MM.1S (cell line): ENCODE data around the gene ZNF320.
"Not testable (repeated sequence)": the region's sequence is repeated elsewhere in the genome, so short reads cannot be mapped to it uniquely, and the experiment has no call there.

Experiments used
- DNase-seq: peaks from one replicate; pipeline ENCODE4 v3.0.0-alpha.2; 2015
- H2AFZ ChIP-seq: fragments of 300-600 bp; sonication (generic); 2 replicates; pipeline ENCODE4 v1.6.0; 2016; ENCODE audit warnings: antibody characterized with exemption, low read length
- H3F3A ChIP-seq: fragments of 300-600 bp; sonication (generic); 2 replicates; pipeline ENCODE4 v1.6.1; 2016; ENCODE audit warnings: mild to moderate bottlenecking, antibody characterized with exemption, low read length, moderate library complexity, mixed read lengths; ENCODE audit not compliant: insufficient read depth
- H3K27ac ChIP-seq: fragments of 300-600 bp; sonication (generic); 2 replicates; pipeline ENCODE4 v1.5.1; 2016; ENCODE audit warnings: mild to moderate bottlenecking, low read length
- H3K27me3 ChIP-seq: fragments of 300-600 bp; sonication (generic); replicated peaks from 2 replicates; pipeline ENCODE4 v1.6.0; 2016; ENCODE audit warnings: low read length; ENCODE audit not compliant: insufficient read depth
- H3K36me3 ChIP-seq: fragments of 300-600 bp; sonication (generic); replicated peaks from 2 replicates; pipeline ENCODE4 v1.6.1; 2016; ENCODE audit warnings: mild to moderate bottlenecking, low read length, mixed read lengths; ENCODE audit not compliant: insufficient read depth
- H3K4me1 ChIP-seq: fragments of 300-600 bp; sonication (generic); 2 replicates; pipeline ENCODE4 v1.6.1; 2016; ENCODE audit warnings: low read length, mixed read lengths
- H3K4me2 ChIP-seq: fragments of 300-600 bp; sonication (generic); 2 replicates; pipeline ENCODE4 v1.6.0; 2016; ENCODE audit warnings: low read depth, low read length
- H3K4me3 ChIP-seq: fragments of 300-600 bp; sonication (generic); 2 replicates; pipeline ENCODE4 v1.5.1; 2016; ENCODE audit warnings: low read length, mixed read lengths
- H3K79me2 ChIP-seq: fragments of 300-600 bp; sonication (generic); 2 replicates; pipeline ENCODE4 v1.6.1; 2016; ENCODE audit warnings: mixed run types, low read length, mixed read lengths
- H3K9ac ChIP-seq: fragments of 300-600 bp; sonication (generic); 2 replicates; pipeline ENCODE4 v1.6.1; 2016; ENCODE audit warnings: low read length, mixed read lengths
- H3K9me2 ChIP-seq: fragments of 300-600 bp; sonication (generic); replicated peaks from 2 replicates; pipeline ENCODE4 v1.6.1; 2016; ENCODE audit warnings: mild to moderate bottlenecking, low read length, mixed read lengths; ENCODE audit not compliant: insufficient read depth
- H3K9me3 ChIP-seq: fragments of 300-600 bp; sonication (generic); replicated peaks from 2 replicates; pipeline ENCODE4 v1.6.1; 2016; ENCODE audit warnings: mild to moderate bottlenecking, low read length, mixed read lengths; ENCODE audit not compliant: insufficient read depth
- H4K20me1 ChIP-seq: fragments of 300-600 bp; sonication (generic); 2 replicates; pipeline ENCODE4 v1.6.1; 2016; ENCODE audit warnings: mild to moderate bottlenecking, low read length, moderate library complexity, mixed read lengths; ENCODE audit not compliant: insufficient read depth
- EZH2 ChIP-seq: fragments of 300-600 bp; sonication (generic); optimal IDR thresholded peaks from 2 replicates; pipeline ENCODE3; 2017; ENCODE audit warnings: low read depth, mild to moderate bottlenecking, antibody characterized with exemption, low read length, mixed read lengths
- EZH2phosphoT487 ChIP-seq: fragments of 300-600 bp; sonication (generic); IDR thresholded peaks from 2 replicates; pipeline ENCODE4 v1.6.1; 2018; ENCODE audit warnings: antibody characterized with exemption, low read length
- TF ChIP-seq, protein P1 (sequence below): fragments of 300-600 bp; sonication (generic); IDR thresholded peaks from 2 replicates; pipeline ENCODE4 v1.5.1; 2016; ENCODE audit warnings: antibody characterized with exemption, low read length, mixed read lengths

Gene ZNF320

DNA sequence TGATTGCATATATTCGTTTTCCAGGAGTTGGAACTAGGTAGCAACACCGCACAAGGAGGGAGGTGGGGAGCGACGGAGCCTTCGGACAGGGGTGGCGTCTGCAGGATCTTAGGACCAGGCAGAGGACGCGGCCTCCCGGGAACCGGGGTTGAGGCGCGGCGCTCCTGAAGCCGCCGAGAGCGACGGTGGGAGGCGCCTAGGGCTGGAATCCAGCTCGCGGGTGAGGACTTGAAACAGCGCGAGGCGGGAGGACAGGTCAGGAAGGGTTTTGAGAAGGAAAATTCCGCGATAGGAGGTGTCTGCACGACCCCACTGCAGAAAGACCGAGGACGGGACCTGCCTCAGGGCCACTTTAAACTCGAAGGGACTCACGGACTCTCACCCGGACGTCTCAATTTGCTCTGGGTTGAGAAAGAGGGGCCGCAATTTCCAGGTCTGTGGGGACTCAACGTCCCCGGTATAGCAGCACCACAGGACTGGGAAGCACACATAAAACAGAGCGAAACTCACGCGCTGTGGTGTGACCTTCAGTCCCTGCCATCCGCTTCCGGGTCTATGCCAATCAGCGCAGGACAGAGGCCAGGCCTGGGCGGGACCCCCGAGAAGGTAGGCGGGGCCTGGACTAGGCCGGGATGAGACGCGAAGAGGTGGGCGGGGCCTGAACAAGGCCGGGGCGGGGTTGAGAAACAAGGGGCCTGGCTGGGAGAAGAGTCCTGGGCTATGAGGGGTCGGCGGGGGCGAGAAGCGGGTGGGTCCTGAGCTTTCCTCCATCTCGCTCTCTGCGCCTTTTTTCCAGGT, at the start of gene ZNF320:
TSS of gene ZNF320 (minus strand) at position 498 of the 798 bp plus-strand sequence. CDS start 7,380 bp downstream, outside the sequence.
- no peaks in the 10 kb centered on the region for H3K4me1 ChIP-seq
- no peak within 1 kb of the TSS for H3K27ac ChIP-seq
- H3K9ac ChIP-seq, result no peak within 1 kb of the TSS
- H3K4me3 ChIP-seq, result no peak within 1 kb of the TSS; the same call in 1 of the 2 replicates
- no peaks in the 10 kb centered on the region for H3K9me2 ChIP-seq
- peak; percentile 7 for DNase-seq
- H4K20me1 ChIP-seq, result no peaks in the 10 kb centered on the region
- H2AFZ ChIP-seq, result no peak within 1 kb of the TSS
- no peaks in the 10 kb centered on the region for H3F3A ChIP-seq
- no peaks in the 10 kb centered on the region for H3K27me3 ChIP-seq
- H3K36me3 ChIP-seq, result no peaks in the 10 kb centered on the region
- no peak within 1 kb of the TSS for H3K4me2 ChIP-seq
- TF ChIP-seq, protein P1, sequence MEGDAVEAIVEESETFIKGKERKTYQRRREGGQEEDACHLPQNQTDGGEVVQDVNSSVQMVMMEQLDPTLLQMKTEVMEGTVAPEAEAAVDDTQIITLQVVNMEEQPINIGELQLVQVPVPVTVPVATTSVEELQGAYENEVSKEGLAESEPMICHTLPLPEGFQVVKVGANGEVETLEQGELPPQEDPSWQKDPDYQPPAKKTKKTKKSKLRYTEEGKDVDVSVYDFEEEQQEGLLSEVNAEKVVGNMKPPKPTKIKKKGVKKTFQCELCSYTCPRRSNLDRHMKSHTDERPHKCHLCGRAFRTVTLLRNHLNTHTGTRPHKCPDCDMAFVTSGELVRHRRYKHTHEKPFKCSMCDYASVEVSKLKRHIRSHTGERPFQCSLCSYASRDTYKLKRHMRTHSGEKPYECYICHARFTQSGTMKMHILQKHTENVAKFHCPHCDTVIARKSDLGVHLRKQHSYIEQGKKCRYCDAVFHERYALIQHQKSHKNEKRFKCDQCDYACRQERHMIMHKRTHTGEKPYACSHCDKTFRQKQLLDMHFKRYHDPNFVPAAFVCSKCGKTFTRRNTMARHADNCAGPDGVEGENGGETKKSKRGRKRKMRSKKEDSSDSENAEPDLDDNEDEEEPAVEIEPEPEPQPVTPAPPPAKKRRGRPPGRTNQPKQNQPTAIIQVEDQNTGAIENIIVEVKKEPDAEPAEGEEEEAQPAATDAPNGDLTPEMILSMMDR, result no peak
- TF ChIP-seq EZH2 (no peak), EZH2phosphoT487 (no peak)
- H3K9me3 ChIP-seq, result no peaks in the 10 kb centered on the region
- H3K79me2 ChIP-seq, result no peaks in the 10 kb centered on the region

GRCh38 chr19:52946322-52947310, 49.2 kb upstream of the ZNF320 start:
- Histone ChIP-seq H3K4me3 (no peak overlapping the region), H3K79me2 (no peaks in the 10 kb centered on the region), H3K9me2 (no peaks in the 10 kb centered on the region), H3K36me3 (no peaks in the 10 kb centered on the region), H3K4me1 (no peaks in the 10 kb centered on the region), H3K4me2 (no peak overlapping the region), H3K27ac (no peak overlapping the region), H2AFZ (no peak overlapping the region), H3K9ac (no peak overlapping the region), H4K20me1 (no peaks in the 10 kb centered on the region), H3K9me3 (no peaks in the 10 kb centered on the region), H3K27me3 (no peaks in the 10 kb centered on the region), H3F3A (no peaks in the 10 kb centered on the region)
- no peak for TF ChIP-seq EZH2phosphoT487
- TF ChIP-seq, protein P1, result no peak
- no peak for TF ChIP-seq EZH2
- DNase-seq, result no peak

DNA sequence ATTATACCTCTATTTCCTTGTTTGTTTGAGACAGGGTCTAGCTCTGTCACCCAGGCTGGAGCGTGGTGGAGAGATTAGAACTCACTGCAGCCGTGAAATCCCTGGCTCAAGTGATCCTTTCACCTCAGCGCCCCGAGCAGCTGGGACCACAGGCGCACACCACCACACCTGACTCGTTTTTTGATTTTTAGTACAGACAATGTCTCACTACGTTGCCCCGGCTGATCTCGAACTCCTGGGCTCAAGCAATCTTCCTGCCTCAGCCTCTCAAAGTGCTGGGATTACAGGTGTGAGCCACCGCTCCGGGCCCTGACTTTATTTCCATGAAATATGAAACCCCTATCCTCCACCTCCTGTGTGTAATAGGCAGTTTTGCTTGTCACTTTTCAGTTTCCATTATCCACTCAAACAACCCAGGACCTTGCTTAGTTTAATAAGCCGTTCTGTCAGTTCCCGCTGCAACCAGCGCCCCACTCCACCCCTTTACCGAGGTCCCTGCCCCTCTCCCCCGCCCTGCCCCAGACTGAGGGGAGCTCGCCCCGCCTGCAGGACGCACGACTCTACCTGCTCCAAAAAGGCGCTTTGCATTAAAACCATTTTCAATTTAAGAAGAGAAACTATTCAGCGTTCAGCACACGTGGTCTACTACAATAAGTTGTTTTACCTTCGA, 48.4 kb upstream of the ZNF320 start:
- no peak overlapping the region for H2AFZ ChIP-seq
- no peaks in the 10 kb centered on the region for H3K79me2 ChIP-seq
- no peak for DNase-seq
- no peak for TF ChIP-seq EZH2
- TF ChIP-seq, protein P1, result no peak
- no peak for TF ChIP-seq EZH2phosphoT487
- H3F3A ChIP-seq, result no peaks in the 10 kb centered on the region
- no peaks in the 10 kb centered on the region for H3K9me3 ChIP-seq
- no peaks in the 10 kb centered on the region for H3K4me1 ChIP-seq
- no peak overlapping the region for H3K4me3 ChIP-seq
- no peak overlapping the region for H3K4me2 ChIP-seq
- H4K20me1 ChIP-seq, result no peaks in the 10 kb centered on the region
- H3K27me3 ChIP-seq, result no peaks in the 10 kb centered on the region
- H3K9ac ChIP-seq, result no peak overlapping the region
- no peak overlapping the region for H3K27ac ChIP-seq
- no peaks in the 10 kb centered on the region for H3K9me2 ChIP-seq
- H3K36me3 ChIP-seq, result no peaks in the 10 kb centered on the region

DNA sequence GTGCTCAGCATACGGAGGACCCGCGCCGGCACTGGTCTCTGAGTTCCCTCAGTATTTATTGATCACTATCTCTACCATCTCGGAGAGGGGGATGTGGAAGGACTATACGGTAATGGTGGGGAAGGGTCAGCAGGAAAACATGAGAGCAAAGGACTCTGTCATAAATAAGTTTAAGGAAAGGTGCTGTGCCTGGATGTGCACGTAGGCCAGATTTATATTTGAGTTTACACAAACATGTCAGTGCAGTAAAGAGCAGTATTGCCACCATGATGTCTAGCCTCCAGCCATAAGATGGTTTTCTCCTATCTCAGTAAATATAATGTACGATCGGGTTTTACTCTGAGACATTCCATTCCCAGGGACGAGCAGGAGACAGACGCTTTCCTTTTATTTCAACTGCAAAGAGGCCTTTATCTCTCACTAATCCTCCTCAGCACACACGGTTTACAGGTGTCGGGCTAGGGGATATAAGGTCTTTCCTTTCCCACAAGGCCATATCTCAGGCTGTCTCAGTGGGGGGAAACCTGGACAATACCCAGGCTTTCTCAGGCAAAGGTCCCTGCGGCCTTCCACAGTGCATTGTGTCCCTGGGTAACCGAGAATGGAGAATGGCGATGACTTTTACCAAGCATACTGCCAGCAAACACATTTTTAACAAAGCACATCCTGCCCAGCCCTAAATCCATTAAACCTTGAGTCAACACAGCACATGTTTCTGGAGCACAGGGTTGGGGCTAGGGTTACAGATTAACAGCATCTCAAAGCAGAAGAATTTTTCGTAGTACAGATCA, 47.5 kb upstream of the ZNF320 start:
- not testable (repeated sequence) for H3F3A ChIP-seq, H3K36me3 ChIP-seq, H3K27me3 ChIP-seq, H3K9me2 ChIP-seq, H3K4me2 ChIP-seq, H2AFZ ChIP-seq, DNase-seq, H3K9ac ChIP-seq, H3K79me2 ChIP-seq, H3K27ac ChIP-seq, H3K4me1 ChIP-seq, H3K9me3 ChIP-seq, H4K20me1 ChIP-seq, H3K4me3 ChIP-seq
